Spleen (tissue), 11 donors: ENCODE results near the gene C1QTNF1. TPM values are rescaled to one million over a fixed set of nuclear protein-coding genes. Genes with fewer than 3 reads are reported as not detected.

Experiments
- DNase-seq: peaks from one replicate; pipeline ENCODE4 v3.0.0-alpha.2; 2020
- H3K27ac ChIP-seq, 8 donors: fragments of 200-600 bp; sonication (generic) in 7 of 8; 1 replicate in 4 of 8; 2 replicates in 4 of 8; pipeline versions ENCODE4 v1.5.0 to v1.8.0; 2016 to 2021; ENCODE audit warnings: inconsistent platforms in 4 of 8, mild to moderate bottlenecking in 4 of 8, moderate library complexity in 1 of 8
- H3K27me3 ChIP-seq, 7 donors: fragments of 200-600 bp; sonication (generic) in 6 of 7; replicated peaks in 1 of 7; 1 replicate in 4 of 7; 2 replicates in 3 of 7; pipeline versions ENCODE4 v1.5.0 to v1.8.0; 2016 to 2021; ENCODE audit warnings: inconsistent platforms in 3 of 7, mild to moderate bottlenecking in 1 of 7
- H3K36me3 ChIP-seq, 6 donors: fragments of 200-600 bp; sonication (generic) in 5 of 6; 1 replicate in 4 of 6; 2 replicates in 2 of 6; pipeline versions ENCODE4 v1.5.0 to v1.8.0; 2016 to 2021; ENCODE audit warnings: inconsistent platforms in 2 of 6
- H3K4me1 ChIP-seq, 6 donors: fragments of 200-600 bp; sonication (generic) in 5 of 6; 1 replicate in 3 of 6; 2 replicates in 3 of 6; pipeline versions ENCODE4 v1.5.0 to v1.8.0; 2016 to 2021; ENCODE audit warnings: inconsistent platforms in 3 of 6
- H3K4me3 ChIP-seq, 8 donors: fragments of 200-600 bp; sonication (generic) in 7 of 8; 1 replicate in 4 of 8; 2 replicates in 4 of 8; pipeline versions ENCODE4 v1.5.0 to v1.8.0; 2016 to 2021; ENCODE audit warnings: inconsistent platforms in 4 of 8, mild to moderate bottlenecking in 4 of 8, moderate library complexity in 2 of 8
- H3K9me3 ChIP-seq, 8 donors: fragments of 200-600 bp; sonication (generic) in 7 of 8; 1 replicate in 4 of 8; 2 replicates in 4 of 8; pipeline versions ENCODE4 v1.5.0 to v1.8.0; 2016 to 2021; ENCODE audit warnings: inconsistent platforms in 4 of 8
- POLR2A ChIP-seq, 3 donors: fragments of 450-650 bp; IDR thresholded peaks; one replicate each; pipeline ENCODE4 v1.5.1; 2017; ENCODE audit warnings: antibody characterized with exemption in 3 of 3, mild to moderate bottlenecking in 1 of 3
- POLR2AphosphoS5 ChIP-seq, 3 donors: sonication (generic); formaldehyde crosslinking; IDR thresholded peaks; one replicate each; pipeline ENCODE4 v1.5.1; 2017; ENCODE audit warnings: antibody characterized with exemption in 3 of 3
- WGBS, 5 donors: extraction: QIAGEN DNeasy Blood & Tissue Kit in 3 of 5; methylation state at CpG; one replicate each; pipeline versions ENCODE4 v1.1.5 to v1.1.7; 2013 to 2018; 5-methylcytosine and 5-hydroxymethylcytosine counted together
- intact Hi-C: fragments of 100-400 bp; cut with DNase I; formaldehyde crosslinking; loops from one replicate; pipeline ENCODE4 v1.15.0; 2023; ENCODE audit warnings: low total_unique reads
- polyA plus RNA-seq, 3 donors: library from polyadenylated mRNA; stranded (reverse); fragments of 200-250 nt; gene quantifications; one replicate each; pipeline ENCODE4 v1.2.1, GENCODE V29; 2013
- total RNA-seq, 7 donors: library from RNA; depleted of rRNA in 3 of 7; stranded (reverse); fragments of >200 nt in 3 of 7; fragmentation: NEBNext Ultra II Directional in 4 of 7; extraction: Animal tissue kit (Norgen Biotek cat#: 25700) in 4 of 7; gene quantifications; one replicate each; pipeline versions ENCODE4 v1.1.0 to v1.2.1, GENCODE V29; 2016 to 2021
- TF ChIP-seq, protein P1 (sequence below), 11 experiments: fragments of 200-600 bp in 7 of 11; fragments of 450-650 bp in 4 of 11; sonication (generic) in 4 of 11; IDR thresholded peaks in 8 of 11; conservative IDR thresholded peaks in 3 of 11; 1 replicate in 7 of 11; 2 replicates in 4 of 11; pipeline versions ENCODE4 v1.4.0 to v1.8.0; 2016 to 2021; ENCODE audit warnings: antibody characterized with exemption in 11 of 11, inconsistent platforms in 4 of 11, mild to moderate bottlenecking in 1 of 11
- donor health status: healthy with polysubstance abuse.
- donor health status: DM: no; HTN: no; CAD: no; lungs with moderate emphysema.
- donor health status: DM: no; HTN: no; CAD: no.
- donor health status: Bipolar disorder and iron deficiency.
- donor health status: healthy.
- donor health status: DM: no; HTN: no; CAD: no.
- donor health status: DM: yes; HTN: yes; CAD: no.

C1QTNF1 gene
- total and polyA plus RNA-seq, 10 donors, result 14.7 to 101 (median 44.4) TPM

DNA sequence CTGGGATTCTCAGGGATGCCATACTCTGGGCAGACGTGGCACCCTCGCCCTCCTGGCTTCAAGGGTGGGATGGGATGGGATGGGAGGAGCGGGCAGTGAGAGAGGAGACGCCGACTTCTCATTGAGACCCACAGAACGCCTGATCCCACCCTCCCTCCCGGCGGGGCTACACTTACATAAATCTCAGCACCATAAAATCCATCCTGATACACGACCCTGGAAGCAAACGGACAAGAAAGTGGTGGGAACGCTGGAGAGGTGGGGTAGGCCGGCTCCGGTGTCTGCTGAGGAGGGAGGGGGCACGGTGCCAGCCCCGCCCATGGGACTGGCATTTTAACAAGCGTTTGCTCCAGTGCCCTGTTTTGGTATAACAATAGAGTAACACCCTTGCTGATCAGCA, 72.5 kb downstream of the C1QTNF1 start:
- no peak for DNase-seq
- H3K36me3 ChIP-seq, result no peaks in the 10 kb centered on the region
- peaks cover 0 to 100% (median 69%) of the 10 kb centered on the region in 7 donors for H3K27me3 ChIP-seq
- TF ChIP-seq POLR2A (IDR thresholded peaks at IDR 0.05) (no peak), POLR2AphosphoS5 (IDR thresholded peaks at IDR 0.05) (no peak)
- TF ChIP-seq, protein P1, sequence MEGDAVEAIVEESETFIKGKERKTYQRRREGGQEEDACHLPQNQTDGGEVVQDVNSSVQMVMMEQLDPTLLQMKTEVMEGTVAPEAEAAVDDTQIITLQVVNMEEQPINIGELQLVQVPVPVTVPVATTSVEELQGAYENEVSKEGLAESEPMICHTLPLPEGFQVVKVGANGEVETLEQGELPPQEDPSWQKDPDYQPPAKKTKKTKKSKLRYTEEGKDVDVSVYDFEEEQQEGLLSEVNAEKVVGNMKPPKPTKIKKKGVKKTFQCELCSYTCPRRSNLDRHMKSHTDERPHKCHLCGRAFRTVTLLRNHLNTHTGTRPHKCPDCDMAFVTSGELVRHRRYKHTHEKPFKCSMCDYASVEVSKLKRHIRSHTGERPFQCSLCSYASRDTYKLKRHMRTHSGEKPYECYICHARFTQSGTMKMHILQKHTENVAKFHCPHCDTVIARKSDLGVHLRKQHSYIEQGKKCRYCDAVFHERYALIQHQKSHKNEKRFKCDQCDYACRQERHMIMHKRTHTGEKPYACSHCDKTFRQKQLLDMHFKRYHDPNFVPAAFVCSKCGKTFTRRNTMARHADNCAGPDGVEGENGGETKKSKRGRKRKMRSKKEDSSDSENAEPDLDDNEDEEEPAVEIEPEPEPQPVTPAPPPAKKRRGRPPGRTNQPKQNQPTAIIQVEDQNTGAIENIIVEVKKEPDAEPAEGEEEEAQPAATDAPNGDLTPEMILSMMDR (IDR thresholded peaks at IDR 0.05 in 8 of 11, conservative IDR thresholded peaks at IDR 0.05 in 3 of 11), result no peak
- peaks cover 0 to 17% (median 0%) of the 10 kb centered on the region in 6 donors for H3K4me1 ChIP-seq
- H3K27ac ChIP-seq, result no peak overlapping the region
- 55 to 62% (median 59%) methylated on average over 14 to 16 of the region's 16 CpGs for WGBS, 5 donors
- intact Hi-C loops, result no loop called here
- H3K9me3 ChIP-seq, result no peaks in the 10 kb centered on the region
- H3K4me3 ChIP-seq, result no peak overlapping the region

DNA sequence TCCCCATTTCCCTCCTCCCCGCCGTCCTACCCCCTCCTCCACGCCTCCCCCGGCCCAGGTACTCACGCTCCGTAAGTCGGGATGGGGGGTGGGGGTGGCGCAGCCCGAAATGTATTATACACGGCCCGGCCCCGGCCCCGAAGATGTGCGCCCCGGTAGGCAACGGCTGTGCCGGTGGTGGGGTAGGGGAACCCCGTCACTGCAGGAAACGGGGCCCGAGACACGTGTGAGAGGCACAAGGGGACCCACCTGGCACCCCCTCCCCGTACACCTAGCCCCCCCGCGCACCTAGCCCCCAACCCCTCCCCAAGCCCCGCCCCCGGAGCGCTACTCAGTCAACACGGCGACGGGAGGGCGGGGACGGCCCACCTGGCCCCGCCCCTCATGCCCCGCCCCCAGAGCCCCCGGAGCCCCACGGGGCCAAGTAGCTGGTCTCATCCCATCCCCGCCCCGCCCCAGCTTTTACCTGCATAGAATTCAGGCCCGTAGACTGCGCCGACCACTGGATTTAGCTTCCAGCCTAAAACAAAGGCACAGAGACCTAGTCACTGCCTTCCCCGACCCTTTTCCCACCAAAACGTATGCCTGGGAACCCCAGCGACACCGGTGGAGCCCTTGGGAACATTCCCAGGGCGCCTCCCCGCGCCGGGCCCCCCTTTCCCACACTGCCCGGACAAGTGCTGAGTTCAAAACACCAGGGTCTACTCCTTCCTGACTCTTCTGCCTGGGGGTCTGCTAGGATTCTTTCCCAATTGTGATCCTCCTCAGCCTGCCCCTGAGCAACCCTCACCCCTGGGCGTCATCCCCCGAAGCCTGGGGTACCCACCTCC, 73.5 kb downstream of the C1QTNF1 start:
- Histone ChIP-seq H3K4me1 (peaks cover 0 to 17% (median 0%) of the 10 kb centered on the region in 6 donors), H3K36me3 (no peaks in the 10 kb centered on the region), H3K9me3 (no peaks in the 10 kb centered on the region), H3K27ac (no peak overlapping the region), H3K27me3 (peaks cover 0 to 100% (median 78%) of the 10 kb centered on the region in 7 donors), H3K4me3 (peak overlapping the region in 1 of 8 donors; percentile 30)
- WGBS, 5 donors, result 15 to 30% (median 17%) methylated on average over 25 to 52 of the region's 52 CpGs
- DNase-seq, result no peak
- intact Hi-C loops, result no loop called here
- TF ChIP-seq, protein P1 (IDR thresholded peaks at IDR 0.05 in 8 of 11, conservative IDR thresholded peaks at IDR 0.05 in 3 of 11), result no peak
- TF ChIP-seq POLR2AphosphoS5 (IDR thresholded peaks at IDR 0.05) (no peak), POLR2A (IDR thresholded peaks at IDR 0.05) (no peak)

DNA sequence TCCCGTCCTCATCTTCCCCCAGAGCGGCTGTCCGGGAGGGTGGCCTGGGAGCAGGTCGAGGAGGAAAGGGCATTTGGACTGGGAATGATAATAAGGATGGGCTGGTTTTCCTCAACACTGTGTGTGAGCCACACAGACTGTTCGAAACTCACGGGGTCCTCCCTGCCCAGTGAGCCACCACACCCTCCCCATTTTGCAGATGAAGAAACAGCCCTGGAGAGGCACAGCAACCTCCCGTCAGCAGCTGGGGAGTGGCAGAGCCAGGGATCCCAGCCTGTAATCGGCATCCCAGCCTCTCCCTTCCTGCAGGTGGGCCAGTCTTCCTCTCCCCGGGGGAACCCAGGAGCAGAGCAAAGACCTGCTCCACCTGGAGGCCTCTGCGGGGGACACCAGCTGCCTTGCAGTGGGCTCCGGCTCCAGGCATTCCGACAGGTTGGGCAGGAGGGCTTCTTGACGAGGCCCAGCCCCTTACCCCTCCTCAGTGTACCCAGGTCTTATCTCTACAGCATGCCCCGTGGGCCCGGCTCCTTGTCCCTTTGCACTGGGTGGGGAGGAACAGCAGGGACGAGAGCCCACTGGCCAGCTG, 74.4 kb downstream of the C1QTNF1 start:
- no peaks in the 10 kb centered on the region for H3K36me3 ChIP-seq
- DNase-seq, result no peak
- TF ChIP-seq POLR2AphosphoS5 (IDR thresholded peaks at IDR 0.05), result no peak
- TF ChIP-seq POLR2A (IDR thresholded peaks at IDR 0.05), result no peak
- TF ChIP-seq, protein P1 (IDR thresholded peaks at IDR 0.05 in 8 of 11, conservative IDR thresholded peaks at IDR 0.05 in 3 of 11), result no peak
- H3K9me3 ChIP-seq, result no peaks in the 10 kb centered on the region
- WGBS, 5 donors, result 40 to 56% (median 48%) methylated on average over 9 to 16 of the region's 16 CpGs
- peaks cover 0 to 12% (median 0%) of the 10 kb centered on the region in 6 donors for H3K4me1 ChIP-seq
- no peak overlapping the region for H3K27ac ChIP-seq
- peaks cover 0 to 100% (median 80%) of the 10 kb centered on the region in 7 donors for H3K27me3 ChIP-seq
- H3K4me3 ChIP-seq, result no peak overlapping the region
- intact Hi-C loops, result no loop called here

Other genes starting within 250 kb of the C1QTNF1 start
- 100 to 1,000 TPM; 119 to 169 (median 138) TPM for gene CYTH1, start 241.9 kb upstream of the C1QTNF1 start, total RNA-seq
- 100 to 1,000 TPM in 1 of 3 donors, 10 to 100 TPM in 2; 66.9 to 102 (median 79.4) TPM for gene CYTH1, start 241.9 kb upstream of the C1QTNF1 start, polyA plus RNA-seq
- 10 to 100 TPM; 38.0 to 95.0 (median 60.1) TPM for gene USP36, start 183.4 kb upstream of the C1QTNF1 start, total RNA-seq
- gene USP36, start 183.4 kb upstream of the C1QTNF1 start, polyA plus RNA-seq, result 10 to 100 TPM; 13.4 to 26.1 (median 25.0) TPM
- gene CEP295NL, start 121.0 kb upstream of the C1QTNF1 start, total RNA-seq, result 10 to 100 TPM in 3 of 7 donors, 1 to 10 TPM in 4; 5.7 to 19.3 (median 9.9) TPM
- 1 to 10 TPM in 1 of 3 donors, under 1 TPM in 2; 0.03 to 3.0 (median 0.09) TPM for gene CEP295NL, start 121.0 kb upstream of the C1QTNF1 start, polyA plus RNA-seq
- 100 to 1,000 TPM; 164 to 333 (median 198) TPM for gene TIMP2, start 98.8 kb upstream of the C1QTNF1 start, total RNA-seq
- gene TIMP2, start 98.8 kb upstream of the C1QTNF1 start, polyA plus RNA-seq, result 10 to 100 TPM; 16.3 to 42.2 (median 26.9) TPM
- gene LGALS3BP, start 44.2 kb upstream of the C1QTNF1 start, total RNA-seq, result 100 to 1,000 TPM in 5 of 7 donors, 10 to 100 TPM in 2; 85.7 to 188 (median 108) TPM
- gene LGALS3BP, start 44.2 kb upstream of the C1QTNF1 start, polyA plus RNA-seq, result 10 to 100 TPM; 33.6 to 58.7 (median 38.3) TPM
- gene CANT1, start 14.4 kb upstream of the C1QTNF1 start, total RNA-seq, result 10 to 100 TPM; 48.1 to 76.6 (median 61.2) TPM
- gene CANT1, start 14.4 kb upstream of the C1QTNF1 start, polyA plus RNA-seq, result 10 to 100 TPM; 11.2 to 22.1 (median 12.3) TPM
- 100 to 1,000 TPM in 3 of 7 donors, 10 to 100 TPM in 4; 54.7 to 148 (median 99.4) TPM for gene ENGASE, start 50.7 kb downstream of the C1QTNF1 start, total RNA-seq
- 100 to 1,000 TPM in 1 of 3 donors, 10 to 100 TPM in 2; 25.0 to 101 (median 43.6) TPM for gene ENGASE, start 50.7 kb downstream of the C1QTNF1 start, polyA plus RNA-seq